Activated CD4-positive, alpha-beta memory T cell treated with anti-CD3 and anti-CD28 coated beads for 36 hours (primary cell): ENCODE measurements around the gene LIN52. TPM values are rescaled to one million over a fixed set of nuclear protein-coding genes. Genes with fewer than 3 reads are reported as not detected.

ENCODE experiments used
- CTCF ChIA-PET: fragments of 350-600 bp; sonication (Branson Sonifier 250); formaldehyde crosslinking; loops from one replicate; lab custom pipeline; 2021; ENCODE audit warnings: antibody characterized with exemption, inconsistent platforms; lab: Charles Lee
- POLR2A ChIA-PET: fragments of 350-600 bp; sonication (Branson Sonifier 250); formaldehyde crosslinking; loops from one replicate; lab custom pipeline; 2021; ENCODE audit warnings: antibody characterized with exemption; lab: Charles Lee
- DNase-seq: peaks from one replicate; pipeline ENCODE4 v3.0.0-alpha.2; 2020
- H3K27ac Mint-ChIP-seq: one replicate; pipeline ENCODE4 v1.8.0; 2021; ENCODE audit warnings: mixed read lengths
- H3K27me3 Mint-ChIP-seq: one replicate; pipeline ENCODE4 v1.8.0; 2021; ENCODE audit warnings: mixed read lengths
- H3K36me3 Mint-ChIP-seq: one replicate; pipeline ENCODE4 v1.8.0; 2021; ENCODE audit warnings: mixed read lengths
- H3K4me1 Mint-ChIP-seq: one replicate; pipeline ENCODE4 v1.8.0; 2021; ENCODE audit warnings: low read depth, mixed read lengths
- H3K4me3 Mint-ChIP-seq: one replicate; pipeline ENCODE4 v1.8.0; 2021; ENCODE audit warnings: mild to moderate bottlenecking, mixed read lengths
- H3K9me3 Mint-ChIP-seq: one replicate; pipeline ENCODE4 v1.8.0; 2021; ENCODE audit warnings: mixed read lengths
- intact Hi-C: fragments of 100-400 bp; cut with micrococcal nuclease; formaldehyde crosslinking; loops from one replicate; pipeline ENCODE4 v1.15.1; 2023
- total RNA-seq, 2 experiments: library from RNA; stranded (reverse); gene quantifications; one replicate each; pipeline ENCODE4 v1.2.3, GENCODE V29; 2021

The LIN52 gene
- total RNA-seq, 2 experiments from 2014 or later = 13.5 to 14.4 TPM

DNA sequence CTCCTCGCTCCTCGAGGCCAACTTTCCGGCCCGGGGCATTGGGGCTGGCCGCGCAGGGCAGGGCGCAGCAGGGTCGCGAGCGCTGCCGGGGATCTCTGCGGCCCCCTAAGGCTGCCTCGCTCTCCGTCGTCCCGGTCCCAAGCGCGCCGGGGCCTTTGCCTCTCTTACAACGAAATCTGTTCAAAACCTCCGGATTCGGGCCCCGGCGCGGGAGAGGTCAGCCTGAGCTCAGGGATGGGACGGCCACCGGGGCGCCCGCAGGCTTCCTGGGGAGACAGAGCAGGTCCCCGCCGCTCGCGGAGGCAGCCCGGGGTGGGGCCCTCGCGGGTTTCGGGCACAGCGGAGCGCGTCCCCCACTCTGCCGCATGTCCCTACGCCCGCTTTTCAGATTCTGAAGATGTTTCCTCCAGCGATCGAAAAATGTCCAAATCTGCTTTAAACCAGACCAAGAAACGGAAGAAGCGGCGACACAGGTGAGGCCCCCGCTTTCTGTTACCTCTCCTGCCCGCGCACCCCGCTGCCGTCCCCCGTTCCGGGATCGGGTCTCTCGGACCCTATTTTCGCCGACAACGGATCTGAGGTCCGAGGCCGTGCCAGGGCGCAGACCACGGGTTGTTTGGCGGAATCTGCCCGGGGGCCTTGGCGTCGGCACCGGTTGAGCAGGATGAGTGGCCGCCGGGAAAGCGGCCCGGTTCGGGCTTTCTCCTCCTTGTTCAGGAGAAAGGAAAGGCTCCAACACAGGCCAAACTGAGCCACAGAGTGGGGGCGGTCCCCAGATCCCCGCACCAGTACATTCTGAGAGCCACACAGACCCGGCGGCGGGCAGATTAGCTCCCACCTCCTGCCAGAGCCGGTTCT, 156.3 kb downstream of the LIN52 start:
- intact Hi-C loops = no loop called here
- H3K36me3 Mint-ChIP-seq = no peaks in the 10 kb centered on the region
- POLR2A ChIA-PET = no interaction called here
- H3K9me3 Mint-ChIP-seq = no peaks in the 10 kb centered on the region
- DNase-seq = peak; percentile 11
- H3K27me3 Mint-ChIP-seq = peaks cover 78% of the 10 kb centered on the region
- CTCF ChIA-PET = interaction anchor here (1.0 to 1.5 kb wide), 2 partner anchors 11 kb away, joined by 7 to 12 read pairs; no protein-coding TSS in a partner anchor
- H3K4me3 Mint-ChIP-seq = peak overlapping the region; percentile 41
- H3K27ac Mint-ChIP-seq = no peak overlapping the region
- H3K4me1 Mint-ChIP-seq = peaks cover 18% of the 10 kb centered on the region

DNA sequence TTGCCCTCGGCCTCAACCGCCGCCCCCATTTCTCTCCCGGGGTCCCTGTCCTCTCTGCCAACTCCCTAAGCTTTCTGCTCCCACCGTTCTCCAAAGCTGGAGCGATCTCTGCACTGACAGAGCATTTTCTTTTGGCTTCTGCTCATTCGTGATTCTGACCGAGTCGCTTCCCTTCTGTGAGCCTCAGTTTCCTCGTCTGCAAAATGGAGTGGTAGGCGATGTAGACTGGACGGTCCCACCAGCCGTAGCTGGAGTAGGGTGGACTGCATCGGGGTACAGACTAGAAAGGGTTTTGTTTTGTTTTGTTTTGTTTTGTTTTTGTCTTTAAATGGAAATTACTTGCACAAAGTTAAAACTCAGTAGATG, 156.9 kb downstream of the LIN52 start:
- Mint-ChIP-seq H3K27ac (no peak overlapping the region), H3K4me1 (peaks cover 18% of the 10 kb centered on the region), H3K36me3 (no peaks in the 10 kb centered on the region), H3K4me3 (peak overlapping the region; percentile 31), H3K27me3 (peaks cover 80% of the 10 kb centered on the region), H3K9me3 (no peaks in the 10 kb centered on the region)
- intact Hi-C loops = no loop called here
- ChIA-PET POLR2A (no interaction called here), CTCF (interaction anchor here (1.5 kb wide), 1 partner anchor 10 kb away, joined by 12 read pairs; no protein-coding TSS in a partner anchor)
- DNase-seq = no peak

DNA sequence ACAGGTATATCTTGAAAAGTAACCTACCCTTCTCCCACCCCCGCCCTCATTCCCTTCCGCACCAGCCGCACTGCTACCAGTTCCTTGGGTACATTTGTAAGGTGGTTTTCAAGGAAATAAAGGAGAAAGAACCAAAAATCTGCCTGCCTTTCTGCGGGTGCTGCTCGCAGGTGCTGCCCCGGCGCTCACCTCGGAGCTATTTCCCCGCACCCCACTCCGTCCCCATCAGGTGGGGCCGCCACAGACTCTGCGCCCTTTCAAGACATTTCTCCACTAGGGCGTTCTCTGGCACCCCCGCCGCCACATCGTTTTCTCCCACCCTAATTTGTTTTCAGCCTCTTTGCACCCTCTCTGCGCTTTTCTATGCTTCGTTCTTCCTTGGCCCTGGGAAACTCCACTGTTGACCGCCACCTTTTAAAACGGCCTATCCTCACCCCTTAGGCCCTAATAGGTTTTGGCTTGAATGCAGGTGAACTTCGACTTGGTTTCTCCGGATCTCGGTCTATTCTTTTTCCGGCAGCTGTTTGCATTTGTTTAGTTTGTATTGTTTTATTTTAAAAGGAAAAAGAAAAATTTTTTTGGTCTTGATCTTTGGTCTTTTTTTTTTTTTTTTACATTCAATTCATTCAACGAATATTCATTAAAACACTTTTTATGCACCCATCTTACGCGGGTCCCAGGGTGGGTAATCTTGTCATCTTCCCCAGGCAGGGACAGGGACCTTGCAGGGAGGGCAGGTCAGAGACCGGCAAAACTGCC, 157.4 kb downstream of the LIN52 start:
- CTCF ChIA-PET = interaction anchor here (0.7 to 1.5 kb wide), 2 partner anchors 9 to 16 kb away, joined by 4 to 12 read pairs; no protein-coding TSS in a partner anchor
- H3K36me3 Mint-ChIP-seq = no peaks in the 10 kb centered on the region
- H3K27ac Mint-ChIP-seq = no peak overlapping the region
- peaks cover 85% of the 10 kb centered on the region for H3K27me3 Mint-ChIP-seq
- H3K4me1 Mint-ChIP-seq = peaks cover 18% of the 10 kb centered on the region
- POLR2A ChIA-PET = no interaction called here
- H3K9me3 Mint-ChIP-seq = no peaks in the 10 kb centered on the region
- intact Hi-C loops = no loop called here
- H3K4me3 Mint-ChIP-seq = peak overlapping the region; percentile 21
- DNase-seq = no peak

DNA sequence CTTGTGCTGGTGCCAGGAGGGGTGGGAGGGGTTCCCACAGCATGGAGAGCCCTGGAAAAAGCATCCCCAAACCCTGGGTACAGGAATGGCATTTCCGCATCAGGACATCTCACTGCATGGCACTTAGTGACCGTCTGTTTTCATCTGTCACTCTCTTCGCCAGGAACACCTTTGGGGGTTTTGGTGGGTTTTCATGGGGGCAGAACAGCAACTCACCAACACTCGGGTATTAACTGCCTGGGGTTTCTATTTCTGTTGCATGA, 158.0 kb downstream of the LIN52 start:
- intact Hi-C loops = no loop called here
- H3K36me3 Mint-ChIP-seq = no peaks in the 10 kb centered on the region
- peaks cover 80% of the 10 kb centered on the region for H3K27me3 Mint-ChIP-seq
- H3K4me3 Mint-ChIP-seq = no peak overlapping the region
- DNase-seq = no peak
- H3K27ac Mint-ChIP-seq = no peak overlapping the region
- H3K9me3 Mint-ChIP-seq = no peaks in the 10 kb centered on the region
- H3K4me1 Mint-ChIP-seq = peaks cover 18% of the 10 kb centered on the region
- POLR2A ChIA-PET = no interaction called here
- CTCF ChIA-PET = interaction anchor here (0.7 kb wide), 1 partner anchor 15 kb away, joined by 4 read pairs; no protein-coding TSS in a partner anchor

DNA sequence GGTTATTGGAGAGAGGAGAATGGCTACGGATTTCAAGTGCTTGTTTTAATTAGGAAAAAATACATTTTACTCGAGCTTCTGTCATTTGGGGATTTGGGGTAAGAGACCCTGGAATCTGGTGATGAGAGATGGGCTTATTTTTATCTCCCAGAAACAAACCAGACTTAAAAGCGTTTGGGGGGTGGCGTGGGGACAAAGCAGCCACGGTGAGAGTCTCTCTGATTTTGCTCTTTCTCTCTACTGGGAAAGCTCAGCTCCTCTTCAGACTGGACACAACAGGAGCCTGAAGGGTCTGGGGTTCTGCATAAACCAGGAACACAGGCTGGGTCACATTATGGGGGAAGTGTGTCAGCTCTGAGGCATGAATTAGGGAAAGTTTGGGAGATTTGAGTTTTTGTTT, 158.3 kb downstream of the LIN52 start:
- no peak overlapping the region for H3K4me3 Mint-ChIP-seq
- CTCF ChIA-PET = interaction anchor here (0.7 kb wide), 1 partner anchor 15 kb away, joined by 4 read pairs; no protein-coding TSS in a partner anchor
- H3K27me3 Mint-ChIP-seq = peaks cover 77% of the 10 kb centered on the region

DNA sequence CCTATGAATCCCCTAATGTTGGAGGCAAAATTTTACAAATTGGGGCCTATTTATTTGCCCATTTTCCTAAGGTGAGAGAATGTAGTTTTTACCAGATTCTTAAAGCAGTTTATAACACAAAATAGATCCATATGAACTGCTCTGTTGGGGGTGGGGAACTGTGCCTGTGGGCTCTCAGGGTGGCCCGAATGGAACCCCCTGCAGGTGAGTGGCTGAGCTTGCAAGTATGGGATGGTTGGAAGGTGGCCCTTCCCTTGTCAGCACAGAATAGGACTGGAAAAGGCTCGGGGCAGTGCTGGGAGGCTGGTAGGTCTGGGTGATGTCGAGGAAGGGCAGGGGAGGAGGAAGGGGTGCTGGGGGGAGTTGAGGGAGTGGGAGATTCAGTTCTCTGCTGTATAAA, 159.4 kb downstream of the LIN52 start:
- intact Hi-C loops = no loop called here
- H3K36me3 Mint-ChIP-seq = no peaks in the 10 kb centered on the region
- peaks cover 66% of the 10 kb centered on the region for H3K27me3 Mint-ChIP-seq
- no peak overlapping the region for H3K4me3 Mint-ChIP-seq
- H3K4me1 Mint-ChIP-seq = peaks cover 18% of the 10 kb centered on the region
- no peak overlapping the region for H3K27ac Mint-ChIP-seq
- no peaks in the 10 kb centered on the region for H3K9me3 Mint-ChIP-seq
- POLR2A ChIA-PET = no interaction called here
- DNase-seq = no peak
- CTCF ChIA-PET = no interaction called here

More for the DNA sequence above, 158.3 kb downstream of the LIN52 start:
- peaks cover 18% of the 10 kb centered on the region for H3K4me1 Mint-ChIP-seq
- no peaks in the 10 kb centered on the region for H3K36me3 Mint-ChIP-seq
- DNase-seq = no peak
- H3K27ac Mint-ChIP-seq = no peak overlapping the region
- H3K9me3 Mint-ChIP-seq = no peaks in the 10 kb centered on the region
- POLR2A ChIA-PET = no interaction called here
- intact Hi-C loops = no loop called here

DNA sequence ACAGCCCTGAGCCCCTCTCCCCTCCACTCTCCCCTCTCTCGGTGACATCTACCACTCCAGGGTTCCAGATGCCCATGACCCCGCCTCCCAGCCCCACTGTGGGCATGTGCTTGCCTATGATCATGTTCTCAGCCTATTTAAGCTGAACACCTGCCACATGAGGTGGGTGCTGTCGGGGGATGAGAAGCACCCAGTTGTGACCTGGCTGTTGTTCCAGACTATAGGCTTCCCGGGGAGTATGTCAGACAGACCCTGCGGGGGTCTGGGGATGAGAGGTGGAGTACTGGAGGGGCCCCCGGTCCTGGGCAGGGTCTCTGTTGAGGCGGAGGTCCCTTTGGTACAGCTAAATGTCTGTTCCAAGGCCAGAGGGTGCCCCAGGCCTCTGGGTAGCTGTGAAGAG, 160.5 kb downstream of the LIN52 start:
- Mint-ChIP-seq H3K9me3 (no peaks in the 10 kb centered on the region), H3K27me3 (peaks cover 63% of the 10 kb centered on the region), H3K36me3 (no peaks in the 10 kb centered on the region), H3K4me3 (no peak overlapping the region), H3K4me1 (peaks cover 16% of the 10 kb centered on the region), H3K27ac (no peak overlapping the region)
- no peak for DNase-seq
- ChIA-PET POLR2A (no interaction called here), CTCF (no interaction called here)
- intact Hi-C loops = no loop called here

DNA sequence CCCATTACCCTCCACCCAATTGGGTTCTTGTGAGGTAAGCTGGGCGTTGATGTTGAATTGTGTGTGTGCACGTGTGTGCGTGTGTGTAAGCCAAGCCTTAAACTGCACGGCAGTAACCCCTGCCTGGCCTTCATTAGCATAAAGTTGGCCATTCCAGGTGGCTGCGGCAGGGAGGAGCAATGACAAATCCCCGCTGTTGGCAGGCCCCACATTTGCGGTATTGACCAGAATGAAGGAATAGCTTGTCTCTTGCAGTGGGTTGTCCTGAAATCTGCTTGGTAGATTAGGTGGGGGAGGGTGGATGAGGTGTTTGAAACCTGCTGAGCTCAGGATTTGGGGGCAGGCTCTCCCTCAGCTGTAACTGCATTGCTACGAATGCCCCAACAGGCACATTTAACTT, 161.8 kb downstream of the LIN52 start:
- Mint-ChIP-seq H3K27ac (no peak overlapping the region), H3K9me3 (no peaks in the 10 kb centered on the region), H3K27me3 (peaks cover 57% of the 10 kb centered on the region), H3K4me1 (peaks cover 10% of the 10 kb centered on the region), H3K36me3 (no peaks in the 10 kb centered on the region), H3K4me3 (no peak overlapping the region)
- ChIA-PET CTCF (interaction anchor here (0.6 to 1.7 kb wide), 4 partner anchors 9 to 223 kb away, joined by 3 to 5 read pairs (median 4); no protein-coding TSS in a partner anchor), POLR2A (no interaction called here)
- DNase-seq = no peak
- intact Hi-C loops = no loop called here

DNA sequence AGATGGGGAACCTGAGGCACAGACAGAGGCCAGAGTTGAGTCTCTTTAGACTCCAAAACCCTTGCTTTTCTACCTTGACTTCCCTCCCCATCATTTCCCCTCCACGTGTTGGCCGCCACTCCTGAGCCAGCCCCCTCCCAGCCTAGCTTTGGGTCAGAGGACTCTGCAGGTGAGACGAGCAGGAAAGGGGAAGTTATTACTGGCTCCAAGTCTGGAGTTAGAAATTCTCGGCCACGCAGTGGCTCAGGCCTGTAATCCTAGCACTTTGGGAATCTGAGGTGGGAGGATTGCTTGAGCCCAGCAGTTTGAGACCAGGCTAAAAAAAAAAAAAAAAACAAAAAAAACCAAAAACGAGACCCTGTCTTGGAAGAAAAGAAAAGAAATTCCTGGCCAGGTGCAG, 163.3 kb downstream of the LIN52 start:
- H3K9me3 Mint-ChIP-seq = no peaks in the 10 kb centered on the region
- H3K4me1 Mint-ChIP-seq = peaks cover 6% of the 10 kb centered on the region
- no peak overlapping the region for H3K4me3 Mint-ChIP-seq
- no peak for DNase-seq
- peaks cover 46% of the 10 kb centered on the region for H3K27me3 Mint-ChIP-seq
- ChIA-PET CTCF (interaction anchor here (1.7 kb wide), 1 partner anchor 136 kb away, joined by 4 read pairs; no protein-coding TSS in a partner anchor), POLR2A (no interaction called here)
- H3K36me3 Mint-ChIP-seq = no peaks in the 10 kb centered on the region
- intact Hi-C loops = no loop called here
- no peak overlapping the region for H3K27ac Mint-ChIP-seq

DNA sequence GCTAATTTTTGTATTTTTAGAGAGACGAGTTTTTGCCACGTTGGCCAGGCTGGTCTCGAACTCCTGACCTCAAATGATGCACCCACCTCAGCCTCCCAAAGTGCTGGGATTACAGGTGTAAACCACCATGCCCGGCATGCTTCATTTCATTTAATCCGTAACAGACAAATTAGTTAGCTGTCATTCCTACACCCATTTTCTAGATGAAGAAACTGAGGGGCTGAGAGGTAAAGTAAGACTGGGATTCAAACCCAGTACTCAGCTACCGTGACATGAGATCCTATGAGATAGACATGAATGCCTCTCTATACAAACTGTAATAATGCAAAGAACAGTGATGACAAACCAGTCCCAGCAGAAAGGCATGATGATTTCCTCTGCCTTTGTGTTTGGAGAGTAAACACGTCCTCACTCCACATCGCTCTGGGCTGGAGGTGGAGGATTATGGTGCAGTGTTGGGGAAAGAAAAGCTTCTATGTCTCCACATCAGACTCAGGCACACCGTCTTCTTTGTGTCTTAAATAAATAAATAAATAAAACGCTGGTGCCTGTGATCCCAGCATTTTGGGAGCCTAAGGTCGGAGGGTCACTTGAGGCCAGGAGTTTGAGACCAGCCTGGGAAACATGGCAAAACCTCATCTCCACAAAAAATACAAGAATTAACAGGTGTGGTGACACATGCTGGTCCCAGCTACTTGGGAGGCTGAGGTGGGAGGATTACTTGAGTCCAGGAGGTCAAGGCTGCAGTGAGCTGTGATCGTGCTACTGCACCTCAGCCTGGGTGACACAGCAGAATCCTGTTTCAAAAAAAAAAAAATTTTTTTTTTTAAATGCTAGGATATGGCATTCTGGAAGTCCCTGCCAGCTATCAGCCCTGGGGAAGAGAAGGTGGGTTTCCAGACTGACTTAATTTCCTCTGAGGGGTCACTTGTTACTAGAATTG, 164.9 kb downstream of the LIN52 start:
- ChIA-PET POLR2A (no interaction called here), CTCF (interaction anchor here (0.6 to 1.1 kb wide), 5 partner anchors 19 to 779 kb away, joined by 3 to 4 read pairs (median 3); partner anchors contain the start of genes ALDH6A1 and LIN52)
- no peak overlapping the region for H3K27ac Mint-ChIP-seq
- H3K4me3 Mint-ChIP-seq = no peak overlapping the region
- intact Hi-C loops = loop anchor here (5.0 to 10.0 kb wide), 2 partner anchors 165 to 232 kb away; partner anchors contain the start of genes ALDH6A1, BBOF1, ENTPD5 and LIN52
- H3K36me3 Mint-ChIP-seq = no peaks in the 10 kb centered on the region
- peaks cover 6% of the 10 kb centered on the region for H3K4me1 Mint-ChIP-seq
- H3K9me3 Mint-ChIP-seq = no peaks in the 10 kb centered on the region
- H3K27me3 Mint-ChIP-seq = peaks cover 30% of the 10 kb centered on the region
- no peak for DNase-seq
